ENCODE data around the gene PANX3.

- TF ChIP-seq, protein P1, sequence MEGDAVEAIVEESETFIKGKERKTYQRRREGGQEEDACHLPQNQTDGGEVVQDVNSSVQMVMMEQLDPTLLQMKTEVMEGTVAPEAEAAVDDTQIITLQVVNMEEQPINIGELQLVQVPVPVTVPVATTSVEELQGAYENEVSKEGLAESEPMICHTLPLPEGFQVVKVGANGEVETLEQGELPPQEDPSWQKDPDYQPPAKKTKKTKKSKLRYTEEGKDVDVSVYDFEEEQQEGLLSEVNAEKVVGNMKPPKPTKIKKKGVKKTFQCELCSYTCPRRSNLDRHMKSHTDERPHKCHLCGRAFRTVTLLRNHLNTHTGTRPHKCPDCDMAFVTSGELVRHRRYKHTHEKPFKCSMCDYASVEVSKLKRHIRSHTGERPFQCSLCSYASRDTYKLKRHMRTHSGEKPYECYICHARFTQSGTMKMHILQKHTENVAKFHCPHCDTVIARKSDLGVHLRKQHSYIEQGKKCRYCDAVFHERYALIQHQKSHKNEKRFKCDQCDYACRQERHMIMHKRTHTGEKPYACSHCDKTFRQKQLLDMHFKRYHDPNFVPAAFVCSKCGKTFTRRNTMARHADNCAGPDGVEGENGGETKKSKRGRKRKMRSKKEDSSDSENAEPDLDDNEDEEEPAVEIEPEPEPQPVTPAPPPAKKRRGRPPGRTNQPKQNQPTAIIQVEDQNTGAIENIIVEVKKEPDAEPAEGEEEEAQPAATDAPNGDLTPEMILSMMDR (conservative IDR thresholded peaks at IDR 0.05; ENCODE audit: low read depth, low read length), result no peak
- TF ChIP-seq EZH2phosphoT487 (IDR thresholded peaks at IDR 0.05; ENCODE audit: borderline replicate concordance, low read length) (no peak), EZH2 (IDR thresholded peaks at IDR 0.05; ENCODE audit: low read length, unreplicated experiment) (no peak)
Observed at GRCh38 chr11:124600621-124601320, 10.5 kb upstream of the PANX3 start.
